Trophoblast cell (in vitro differentiated cells and primary cell): ENCODE results near the gene SPATA46.
"Not testable (repeated sequence)": the region's sequence is repeated elsewhere in the genome, so short reads cannot be mapped to it uniquely, and the experiment has no call there.

Source experiments
- DNase-seq, 2 donors: peaks; one replicate each; pipeline ENCODE4 v3.0.0-alpha.2; 2016
- H2AFZ ChIP-seq: 2 replicates; pipeline ENCODE4 v1.6.1; 2013; ENCODE audit warnings: low read length, moderate library complexity, mild to moderate bottlenecking; ENCODE audit not compliant: insufficient read depth, poor library complexity
- H2AK5ac ChIP-seq: 2 replicates; pipeline ENCODE4 v1.6.1; 2013; ENCODE audit warnings: mild to moderate bottlenecking, low read length
- H2BK120ac ChIP-seq: 2 replicates; pipeline ENCODE4 v1.6.1; 2013; ENCODE audit warnings: low read length, mild to moderate bottlenecking, moderate library complexity; ENCODE audit not compliant: insufficient read depth, poor library complexity
- H2BK12ac ChIP-seq: 2 replicates; pipeline ENCODE4 v1.6.1; 2013; ENCODE audit warnings: mild to moderate bottlenecking, low read length, moderate library complexity
- H2BK5ac ChIP-seq: 2 replicates; pipeline ENCODE4 v1.6.1; 2013; ENCODE audit warnings: low read length, low read depth, moderate library complexity, mild to moderate bottlenecking; ENCODE audit not compliant: poor library complexity
- H3K14ac ChIP-seq: 2 replicates; pipeline ENCODE4 v1.6.1; 2013; ENCODE audit warnings: mild to moderate bottlenecking, low read length
- H3K18ac ChIP-seq: 2 replicates; pipeline ENCODE4 v1.6.1; 2013; ENCODE audit warnings: mild to moderate bottlenecking, low read length
- H3K23ac ChIP-seq: 2 replicates; pipeline ENCODE4 v1.6.1; 2013; ENCODE audit warnings: low read length
- H3K27ac ChIP-seq: 2 replicates; pipeline ENCODE4 v1.5.1; 2013; ENCODE audit warnings: low read depth, mild to moderate bottlenecking, inconsistent platforms, low read length, moderate library complexity
- H3K27me3 ChIP-seq: 2 replicates; pipeline ENCODE4 v1.6.1; 2013; ENCODE audit warnings: inconsistent platforms, mild to moderate bottlenecking, low read length, moderate library complexity; ENCODE audit not compliant: insufficient read depth
- H3K36me3 ChIP-seq, 2 experiments: 1 replicate in 1 of 2; 2 replicates in 1 of 2; pipeline ENCODE4 v1.6.1; 2013; ENCODE audit warnings: low read length in 2 of 2, mild to moderate bottlenecking in 2 of 2, moderate library complexity in 1 of 2; ENCODE audit not compliant: insufficient read depth in 2 of 2, control insufficient read depth in 1 of 2
- H3K4ac ChIP-seq: 2 replicates; pipeline ENCODE4 v1.6.1; 2013; ENCODE audit warnings: low read depth, mild to moderate bottlenecking, low read length, moderate library complexity
- H3K4me1 ChIP-seq, 2 experiments: 1 replicate in 1 of 2; 2 replicates in 1 of 2; pipeline ENCODE4 v1.6.1; 2013; ENCODE audit warnings: low read length in 2 of 2, mild to moderate bottlenecking in 2 of 2, moderate library complexity in 1 of 2; ENCODE audit not compliant: insufficient read depth in 2 of 2, control insufficient read depth in 1 of 2
- H3K4me2 ChIP-seq: 2 replicates; pipeline ENCODE4 v1.6.1; 2013; ENCODE audit warnings: inconsistent platforms, mild to moderate bottlenecking, low read length, moderate library complexity
- H3K4me3 ChIP-seq: 2 replicates; pipeline ENCODE4 v1.5.1; 2013; ENCODE audit warnings: mild to moderate bottlenecking, low read depth, low read length, inconsistent platforms
- H3K79me1 ChIP-seq: one replicate; pipeline ENCODE4 v1.6.1; 2013; ENCODE audit warnings: low read length
- H3K79me2 ChIP-seq: 2 replicates; pipeline ENCODE4 v1.6.1; 2013; ENCODE audit warnings: low read length, mild to moderate bottlenecking; ENCODE audit not compliant: control insufficient read depth, insufficient read depth, poor library complexity
- H3K9ac ChIP-seq: 2 replicates; pipeline ENCODE4 v1.6.1; 2013; ENCODE audit warnings: mild to moderate bottlenecking, low read length
- H3K9me3 ChIP-seq: 2 replicates; pipeline ENCODE4 v1.6.1; 2013; ENCODE audit warnings: low read depth, mild to moderate bottlenecking, control low read depth, inconsistent platforms, low read length; ENCODE audit not compliant: insufficient read depth
- H4K12ac ChIP-seq: 2 replicates; pipeline ENCODE4 v1.6.1; 2013; ENCODE audit warnings: low read depth, mild to moderate bottlenecking, low read length, moderate library complexity
- H4K8ac ChIP-seq: 2 replicates; pipeline ENCODE4 v1.6.1; 2013; ENCODE audit warnings: low read depth, mild to moderate bottlenecking, low read length, moderate library complexity
- H4K91ac ChIP-seq: one replicate; pipeline ENCODE4 v1.6.1; 2013; ENCODE audit warnings: low read depth, mild to moderate bottlenecking, low read length, moderate library complexity
- whole genome bisulfite sequencing: extraction: QIAGEN DNeasy Blood & Tissue Kit; methylation state at CpG from one replicate; pipeline ENCODE4 v1.1.7; 2013; ENCODE audit warnings: missing lambda C conversion rate; ENCODE audit not compliant: insufficient read length, insufficient coverage; ENCODE audit errors: extremely low coverage; 5-methylcytosine and 5-hydroxymethylcytosine counted together

Gene SPATA46

DNA sequence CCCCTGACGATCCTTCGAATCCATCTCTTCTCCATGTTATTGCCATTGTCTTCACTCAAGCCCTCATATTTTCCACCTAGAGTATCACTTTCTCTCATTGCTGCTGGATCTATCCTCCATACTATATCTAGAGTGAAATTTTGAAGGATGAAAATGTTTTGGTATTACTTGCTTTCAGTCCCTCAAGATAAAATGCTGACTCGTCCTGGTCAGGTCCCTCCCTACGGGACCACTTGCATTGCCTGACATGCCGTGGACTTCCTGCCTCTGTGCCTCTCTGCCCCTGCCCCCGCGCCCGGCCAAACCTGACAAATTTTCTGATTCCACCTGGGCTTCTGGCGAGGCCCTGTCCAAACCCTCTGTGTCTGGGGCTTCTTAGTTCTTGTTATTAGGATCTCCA is 23.6 kb downstream of the SPATA46 start:
- Histone ChIP-seq H3K79me1 (peaks cover 4% of the 10 kb centered on the region), H3K27ac (no peak overlapping the region), H3K4me1 (peaks cover 7 to 8% of the 10 kb centered on the region in 2 experiments), H3K14ac (no peak overlapping the region), H2AFZ (no peak overlapping the region), H3K27me3 (no peaks in the 10 kb centered on the region), H4K12ac (no peak overlapping the region), H2AK5ac (no peak overlapping the region), H3K9ac (no peak overlapping the region), H2BK12ac (no peak overlapping the region), H3K18ac (no peak overlapping the region), H4K91ac (no peak overlapping the region), H3K9me3 (no peaks in the 10 kb centered on the region), H2BK5ac (no peak overlapping the region), H2BK120ac (no peak overlapping the region), H3K4me2 (no peak overlapping the region), H3K4ac (no peak overlapping the region), H3K36me3 (peaks cover 3 to 4% of the 10 kb centered on the region in 2 experiments), H3K23ac (no peak overlapping the region), H4K8ac (no peak overlapping the region), H3K4me3 (no peak overlapping the region), H3K79me2 (no peaks in the 10 kb centered on the region)
- WGBS = no CpG with 5 or more reads among the region's 9 CpGs
- DNase-seq = no peak

DNA sequence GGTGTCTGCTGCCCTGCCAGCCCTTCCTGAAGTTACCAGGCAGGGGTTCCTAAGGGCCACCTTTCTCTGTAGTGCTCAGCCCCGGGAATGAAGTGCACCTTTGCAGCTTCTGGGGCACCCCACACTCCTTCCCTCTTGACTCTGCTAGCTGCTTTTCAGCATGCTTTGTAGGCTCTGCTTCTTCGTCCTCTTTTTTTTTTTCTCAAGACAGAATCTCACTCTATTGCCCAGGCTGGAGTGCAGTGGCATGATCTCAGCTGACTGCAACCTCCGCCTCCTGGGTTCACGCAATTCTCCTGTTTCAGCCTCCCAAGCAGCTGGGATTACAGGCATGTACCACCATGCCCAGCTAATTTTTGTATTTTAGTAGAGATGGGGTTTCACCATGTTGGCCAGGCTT is 24.8 kb downstream of the SPATA46 start:
- H2BK12ac ChIP-seq, H2BK5ac ChIP-seq, H3K18ac ChIP-seq, H4K8ac ChIP-seq, H3K4me2 ChIP-seq, H3K36me3 ChIP-seq, H4K91ac ChIP-seq, H2AFZ ChIP-seq, H3K27ac ChIP-seq, H3K4me3 ChIP-seq, H3K9me3 ChIP-seq, H3K14ac ChIP-seq, H2AK5ac ChIP-seq, H3K4ac ChIP-seq, DNase-seq, H3K27me3 ChIP-seq, H3K79me2 ChIP-seq, H2BK120ac ChIP-seq, H4K12ac ChIP-seq, H3K23ac ChIP-seq, H3K79me1 ChIP-seq: not testable (repeated sequence)
- Histone ChIP-seq H3K4me1 (peaks cover 7 to 13% of the 10 kb centered on the region in 2 experiments), H3K9ac (peak overlapping the region; percentile 29)
- no CpG with 5 or more reads among the region's 4 CpGs for WGBS

DNA sequence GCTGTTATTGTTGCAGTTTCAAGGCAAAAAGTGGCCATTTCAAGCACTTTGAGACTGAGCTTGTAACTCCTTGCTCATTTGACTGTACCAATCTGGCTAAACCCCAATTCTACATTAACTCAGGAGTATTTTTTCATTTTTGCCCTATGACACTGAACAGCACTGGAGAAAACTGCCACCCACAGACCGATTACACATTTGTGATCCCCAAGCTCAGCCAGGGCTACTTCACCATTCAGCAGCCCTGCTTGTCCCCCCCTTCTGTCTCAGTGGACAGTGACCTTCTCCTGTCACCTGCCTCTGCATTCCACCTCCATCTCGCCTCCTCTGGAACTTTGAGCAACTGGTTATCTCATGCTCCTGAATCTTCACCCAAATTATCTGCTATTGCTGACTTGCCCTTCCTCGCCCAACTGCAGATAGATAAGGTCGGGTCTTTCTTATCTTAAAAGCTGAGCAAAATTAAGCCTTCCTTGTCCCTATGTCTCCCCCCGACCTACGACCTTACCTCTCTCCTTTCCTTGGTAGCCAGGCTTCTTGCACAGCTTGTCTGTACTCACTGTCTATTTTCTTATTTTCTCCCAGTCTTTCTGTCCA is 25.3 kb downstream of the SPATA46 start:
- peaks cover 7 to 13% of the 10 kb centered on the region in 2 experiments for H3K4me1 ChIP-seq
- no peak overlapping the region for H2AK5ac ChIP-seq
- no peak overlapping the region for H2BK12ac ChIP-seq
- H3K4ac ChIP-seq = no peak overlapping the region
- no peak overlapping the region for H3K4me2 ChIP-seq
- no peak overlapping the region for H3K18ac ChIP-seq
- H4K8ac ChIP-seq = no peak overlapping the region
- H3K14ac ChIP-seq = no peak overlapping the region
- no CpG with 5 or more reads among the region's 6 CpGs for WGBS
- H3K27ac ChIP-seq = no peak overlapping the region
- H3K23ac ChIP-seq = no peak overlapping the region
- DNase-seq = no peak
- peak overlapping the region; percentile 29 for H3K9ac ChIP-seq
- no peak overlapping the region for H2AFZ ChIP-seq
- no peaks in the 10 kb centered on the region for H3K79me2 ChIP-seq
- no peak overlapping the region for H4K12ac ChIP-seq
- peaks cover 4% of the 10 kb centered on the region for H3K79me1 ChIP-seq
- H4K91ac ChIP-seq = no peak overlapping the region
- no peak overlapping the region for H2BK5ac ChIP-seq
- H3K9me3 ChIP-seq = no peaks in the 10 kb centered on the region
- no peak overlapping the region for H2BK120ac ChIP-seq
- no peak overlapping the region for H3K4me3 ChIP-seq
- H3K27me3 ChIP-seq = no peaks in the 10 kb centered on the region
- H3K36me3 ChIP-seq = peaks cover 3 to 4% of the 10 kb centered on the region in 2 experiments

DNA sequence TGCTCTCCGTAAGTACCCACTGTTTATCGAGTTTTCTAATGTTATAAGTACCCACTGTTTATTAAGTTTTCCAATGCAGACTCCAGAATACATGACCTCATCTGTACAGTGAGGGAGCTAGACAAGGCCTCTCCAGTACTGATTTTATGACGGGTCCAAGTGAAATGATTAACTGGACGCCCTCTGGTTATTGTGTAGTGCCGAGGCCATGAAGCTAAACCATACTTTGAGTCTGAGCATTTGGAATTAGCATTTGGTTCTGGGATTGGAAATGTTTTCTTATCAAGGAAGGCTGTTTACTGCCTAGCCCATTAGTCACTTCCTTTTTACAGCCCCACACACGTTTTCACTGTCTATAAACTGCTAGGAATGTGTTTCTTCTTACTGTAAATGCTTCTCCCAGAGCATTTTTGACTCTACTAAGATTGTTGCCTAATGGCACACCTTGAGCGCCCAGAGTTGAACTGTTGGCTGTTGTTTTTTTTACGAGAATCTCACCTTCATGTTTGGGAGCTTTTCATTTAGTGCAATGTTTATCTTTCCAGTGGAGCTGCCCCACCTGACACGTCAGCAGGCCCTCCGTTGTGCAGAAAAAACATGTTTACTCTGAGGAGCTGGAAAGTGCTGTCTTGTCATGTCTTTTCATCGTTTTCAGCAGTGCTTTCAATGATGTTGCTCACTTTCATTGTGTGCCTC is 26.9 kb downstream of the SPATA46 start:
- no peak overlapping the region for H3K4me3 ChIP-seq
- H3K23ac ChIP-seq = no peak overlapping the region
- H4K12ac ChIP-seq = no peak overlapping the region
- H3K14ac ChIP-seq = no peak overlapping the region
- H3K27ac ChIP-seq = peak overlapping the region; percentile 63
- no peak overlapping the region for H3K9ac ChIP-seq
- H2BK120ac ChIP-seq = no peak overlapping the region
- peak overlapping the region; percentile 39 for H3K18ac ChIP-seq
- H2AK5ac ChIP-seq = peak overlapping the region; percentile 38
- H3K36me3 ChIP-seq = no peaks in the 10 kb centered on the region
- peak overlapping the region; percentile 58 for H4K91ac ChIP-seq
- peak overlapping the region; percentile 25 for H3K4me2 ChIP-seq
- no CpG with 5 or more reads among the region's 11 CpGs for WGBS
- H4K8ac ChIP-seq = no peak overlapping the region
- H3K27me3 ChIP-seq = no peaks in the 10 kb centered on the region
- peak overlapping the region; percentile 8 for H3K4ac ChIP-seq
- H3K4me1 ChIP-seq = peaks cover 7 to 13% of the 10 kb centered on the region in 2 experiments
- peak overlapping the region; percentile 11 for H2BK5ac ChIP-seq
- no peak overlapping the region for H2AFZ ChIP-seq
- peak overlapping the region; percentile 67 for H2BK12ac ChIP-seq
- DNase-seq = peak; percentile 44 to 85
- H3K9me3 ChIP-seq = no peaks in the 10 kb centered on the region
- H3K79me1 ChIP-seq = peaks cover 4% of the 10 kb centered on the region
- no peaks in the 10 kb centered on the region for H3K79me2 ChIP-seq
